K562 (cell line): ENCODE data around the gene LRRC70. TPM values are rescaled to one million over a fixed set of nuclear protein-coding genes. Genes with fewer than 3 reads are reported as not detected.

Experiments
- BHLHE40 ChIP-seq: IDR thresholded peaks from 2 replicates; pipeline ENCODE4 v1.6.1; 2011; ENCODE audit warnings: low read length, improper control_type of control experiment
- BRCA1 ChIP-seq, 2 experiments: fragments of 450-650 bp in 1 of 2; sonication (generic) in 1 of 2; formaldehyde crosslinking in 1 of 2; IDR thresholded peaks; 2 replicates each; pipeline versions ENCODE4 v1.5.0 to v1.6.1; 2017 to 2020; ENCODE audit warnings: mild to moderate bottlenecking in 1 of 2, missing genetic modification reagents in 1 of 2
- EP300 ChIP-seq: IDR thresholded peaks from 2 replicates; pipeline ENCODE4 v1.6.1; 2012; ENCODE audit warnings: low read length, improper control_type of control experiment
- ETV1 ChIP-seq: fragments of 450-650 bp; conservative IDR thresholded peaks from 2 replicates; pipeline ENCODE4 v1.6.1; 2016; ENCODE audit warnings: missing genetic modification characterization, control low read depth, low read depth, missing compliant biosample characterization
- GABPB2 ChIP-seq: fragments of 250-450 bp; sonication (Bioruptor Pico); conservative IDR thresholded peaks from 2 replicates; pipeline ENCODE4 v1.5.1; 2021; ENCODE audit warnings: mild to moderate bottlenecking
- HDGF ChIP-seq: fragments of 450-650 bp; IDR thresholded peaks from 2 replicates; pipeline ENCODE4 v1.6.1; 2016
- HIVEP1 ChIP-seq: fragments of 250-450 bp; sonication (Bioruptor Pico); IDR thresholded peaks from 2 replicates; pipeline ENCODE4 v1.4.0; 2020; ENCODE audit warnings: mild to moderate bottlenecking
- HMBOX1 ChIP-seq: sonication (generic); IDR thresholded peaks from 2 replicates; pipeline ENCODE4 v1.6.1; 2016
- HMG20A ChIP-seq: fragments of 450-650 bp; formaldehyde crosslinking; conservative IDR thresholded peaks from 2 replicates; pipeline ENCODE4 v1.4.0; 2020; ENCODE audit warnings: mild to moderate bottlenecking, mixed read lengths
- HOXB6 ChIP-seq: fragments of 250-450 bp; sonication (Bioruptor Pico); IDR thresholded peaks from 2 replicates; pipeline ENCODE4 v1.5.1; 2022; ENCODE audit warnings: mild to moderate bottlenecking, borderline replicate concordance
- KDM1A ChIP-seq, 2 experiments: fragments of 450-650 bp; IDR thresholded peaks; 2 replicates each; pipeline ENCODE4 v1.6.1; 2016; ENCODE audit warnings: mild to moderate bottlenecking in 2 of 2
- L3MBTL2 ChIP-seq: fragments of 450-650 bp; IDR thresholded peaks from 2 replicates; pipeline ENCODE4 v1.6.1; 2016; ENCODE audit warnings: mild to moderate bottlenecking, moderate library complexity
- NR3C1 ChIP-seq: sonication (generic); formaldehyde crosslinking; IDR thresholded peaks from 2 replicates; pipeline ENCODE4 v1.8.1; 2022; ENCODE audit warnings: missing genetic modification reagents
- SIN3A ChIP-seq, 2 experiments: fragments of 150-350 bp in 1 of 2; IDR thresholded peaks; 2 replicates each; pipeline ENCODE4 v1.6.1; 2011 to 2016; ENCODE audit warnings: borderline replicate concordance in 2 of 2, low read depth in 2 of 2, low read length in 2 of 2, mild to moderate bottlenecking in 2 of 2, moderate library complexity in 2 of 2; ENCODE audit not compliant: control insufficient read depth in 1 of 2
- SMAD4 ChIP-seq: fragments of 250-450 bp; sonication (Bioruptor Pico); conservative IDR thresholded peaks from 2 replicates; pipeline ENCODE4 v1.8.0; 2021; ENCODE audit warnings: inconsistent platforms, mild to moderate bottlenecking, moderate library complexity
- TCF3 ChIP-seq: sonication (generic); formaldehyde crosslinking; IDR thresholded peaks from 2 replicates; pipeline ENCODE4 v1.4.0; 2020; ENCODE audit warnings: mild to moderate bottlenecking, missing genetic modification reagents
- ZKSCAN1 ChIP-seq: fragments of 150-350 bp; IDR thresholded peaks from 2 replicates; pipeline ENCODE4 v1.6.1; 2016; ENCODE audit warnings: low read depth, low read length
- ZKSCAN8 ChIP-seq: fragments of 200-800 bp; sonication (Bioruptor generic); IDR thresholded peaks from 2 replicates; pipeline ENCODE4 v1.6.1; 2016; ENCODE audit warnings: missing genetic modification characterization, missing compliant biosample characterization
- ZNF253 ChIP-seq: fragments of 250-450 bp; sonication (Bioruptor Pico); conservative IDR thresholded peaks from 2 replicates; pipeline ENCODE4 v1.6.1; 2021; ENCODE audit warnings: mild to moderate bottlenecking
- polyA plus RNA-seq, 8 experiments: library from polyadenylated mRNA; depleted of rRNA in 4 of 8; stranded (reverse) in 5 of 8; unstranded in 3 of 8; fragments of >200 nt; fragmentation: Nextera tagmentation in 2 of 8; fragmentation: Illumina TruSeq in 1 of 8; extraction: Ambion mirVana in 2 of 8; extraction: Trizol in 1 of 8; gene quantifications; 2 replicates each; pipeline versions ENCODE4 v1.2.1 to v1.2.3, GENCODE V29; 2011 to 2014; ENCODE audit warnings: inconsistent platforms in 1 of 8, missing spikeins in 1 of 8
- total RNA-seq, 7 experiments: library from RNA; depleted of rRNA in 6 of 7; stranded (reverse); fragments of >200 nt in 6 of 7; fragmentation: Illumina TruSeq in 2 of 7; extraction: Trizol in 2 of 7; gene quantifications; 2 replicates each; pipeline versions ENCODE4 v1.2.1 to v1.2.3, GENCODE V29; 2011 to 2021; ENCODE audit warnings: low replicate concordance in 1 of 7

The LRRC70 gene
- total and polyA plus RNA-seq, 9 of the 15 experiments (the other 6 are each of a cell fraction or from before 2014, with no cell fraction given), result 0.21 to 2.1 (median 0.73) TPM

GRCh38 chr5:62538017-62538942, 40.3 kb upstream of the LRRC70 start (continued):
- TF ChIP-seq ZNF253 (CRISPR knock-in tag), result no peak
- peak; percentile 72 for TF ChIP-seq EP300
- TF ChIP-seq GABPB2 (CRISPR knock-in tag), result no peak
- TF ChIP-seq ZKSCAN8, result no peak
- no peak for TF ChIP-seq BHLHE40
- no peak for TF ChIP-seq SMAD4
- TF ChIP-seq TCF3 (CRISPR knock-in tag), result peak; percentile 41; the same call in 1 of the 2 replicates
- TF ChIP-seq KDM1A (IDR thresholded peaks at IDR 0.05), result 0 out of 4 replicates have a peak, but pooled peaks of 1 of the 2 experiments have one; percentile 16
- TF ChIP-seq ZKSCAN1, result no peak
- TF ChIP-seq NR3C1 (CRISPR knock-in tag), result no peak
- TF ChIP-seq HDGF, result no peak
- no peak for TF ChIP-seq HIVEP1 (CRISPR knock-in tag)
- no peak for TF ChIP-seq HOXB6 (CRISPR knock-in tag)
- TF ChIP-seq L3MBTL2, result no peak
- no peak for TF ChIP-seq HMG20A (CRISPR knock-in tag)
- TF ChIP-seq BRCA1 (IDR thresholded peaks at IDR 0.05), result no peak
- TF ChIP-seq BRCA1 (CRISPR knock-in tag; IDR thresholded peaks at IDR 0.05), result no peak
- TF ChIP-seq HMBOX1, result peak; percentile 48
- TF ChIP-seq ETV1 (tag), result no peak
- TF ChIP-seq SIN3A (IDR thresholded peaks at IDR 0.05; ENCODE audit: borderline replicate concordance in 2 of 2, control insufficient read depth in 1 of 2, low read depth in 2 of 2, low read length in 2 of 2), result no peak
